Activated T-cell treated with anti-CD3 and anti-CD28 coated beads, Interleukin-2, amount 50 U/mL, for 48 hours (primary cell): ENCODE measurements around the gene VPS13D.

Experiments used
- DNase-seq, 2 experiments: peaks; one replicate each; pipeline ENCODE4 v3.0.0-alpha.2; 2020

Gene VPS13D

GRCh38 chr1:12341667-12342066 lies 111.8 kb downstream of the VPS13D start:
- peak; percentile 31 to 35 for DNase-seq

- DNase-seq, result no peak
Observed at GRCh38 chr1:12342401-12343003, 112.7 kb downstream of the VPS13D start.

GRCh38 chr1:12343823-12344487 lies 114.1 kb downstream of the VPS13D start:
- no peak for DNase-seq

- peak; percentile 28 to 39 for DNase-seq
Observed at GRCh38 chr1:12344596-12345349, 114.9 kb downstream of the VPS13D start.

- no peak for DNase-seq
Observed at GRCh38 chr1:12345350-12346217, 115.8 kb downstream of the VPS13D start.

GRCh38 chr1:12346483-12347151 lies 116.8 kb downstream of the VPS13D start:
- no peak for DNase-seq

GRCh38 chr1:12348113-12348512 lies 118.3 kb downstream of the VPS13D start:
- no peak for DNase-seq

GRCh38 chr1:12353981-12354380 lies 124.2 kb downstream of the VPS13D start:
- DNase-seq, result no peak

GRCh38 chr1:12356004-12356890 lies 126.4 kb downstream of the VPS13D start:
- no peak for DNase-seq

GRCh38 chr1:12358499-12358898 lies 128.7 kb downstream of the VPS13D start:
- no peak for DNase-seq

GRCh38 chr1:12359359-12360133 lies 129.7 kb downstream of the VPS13D start:
- no peak for DNase-seq

GRCh38 chr1:12368646-12369045 lies 138.8 kb downstream of the VPS13D start:
- no peak for DNase-seq

GRCh38 chr1:12369258-12369657 lies 139.4 kb downstream of the VPS13D start:
- no peak for DNase-seq

- DNase-seq, result no peak
Observed at GRCh38 chr1:12370333-12370975, 140.6 kb downstream of the VPS13D start.

- no peak for DNase-seq
Observed at GRCh38 chr1:12371053-12371452, 141.2 kb downstream of the VPS13D start.

GRCh38 chr1:12372180-12372579 lies 142.3 kb downstream of the VPS13D start:
- no peak for DNase-seq

- no peak for DNase-seq
Observed at GRCh38 chr1:12372761-12373160, 142.9 kb downstream of the VPS13D start.

GRCh38 chr1:12375133-12375829 lies 145.5 kb downstream of the VPS13D start:
- no peak for DNase-seq
